ENCODE data around the gene KIAA0753. TPM values are rescaled to one million over a fixed set of nuclear protein-coding genes. Genes with fewer than 3 reads are reported as not detected.

The KIAA0753 gene
- total RNA-seq, 1 experiment from 2014 or later, result 6.9 TPM

DNA sequence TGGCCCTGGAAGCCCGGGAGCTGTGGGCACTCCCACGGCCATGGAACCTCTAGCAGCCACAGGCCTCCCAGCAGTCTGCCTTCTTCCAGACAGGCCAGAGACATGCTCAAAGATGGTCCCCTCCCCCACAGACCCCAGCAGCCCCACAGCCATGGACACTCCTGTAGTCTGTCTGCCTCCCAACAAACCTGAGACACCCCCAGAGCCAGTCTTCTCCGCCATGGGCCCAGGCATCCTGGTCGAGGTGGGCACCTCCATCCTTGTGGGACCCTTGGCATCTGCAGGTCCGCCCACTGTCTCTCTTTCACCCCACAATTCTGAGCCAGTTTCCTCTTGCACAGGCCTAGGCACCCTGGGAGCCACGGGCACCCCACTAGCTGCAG is 3.1 kb downstream of the KIAA0753 start:
- Histone ChIP-seq H4K20me1 (ENCODE audit: low read length) (peaks cover 7% of the 10 kb centered on the region; the same call in 1 of the 2 replicates), H3K36me3 (ENCODE audit: low read depth, low read length) (peaks cover 8% of the 10 kb centered on the region; the same call in 1 of the 2 replicates), H3K4me1 (ENCODE audit: insufficient read depth, low read length) (peaks cover 13% of the 10 kb centered on the region), H3F3A (ENCODE audit: low read length, unreplicated experiment) (peaks cover 5% of the 10 kb centered on the region), H3K9ac (ENCODE audit: low read length) (no peak overlapping the region), H3K27me3 (ENCODE audit: low read length) (no peaks in the 10 kb centered on the region), H3K9me3 (ENCODE audit: low read length) (no peaks in the 10 kb centered on the region), H3K4me2 (ENCODE audit: low read length) (no peak overlapping the region), H2AFZ (ENCODE audit: low read length) (no peak overlapping the region), H3K4me3 (ENCODE audit: low read length) (no peak overlapping the region), H3K79me2 (ENCODE audit: low read length) (peaks cover 39% of the 10 kb centered on the region), H3K27ac (ENCODE audit: low read length) (no peak overlapping the region), H3K9me2 (replicated peaks; ENCODE audit: low read length) (no peaks in the 10 kb centered on the region)
- no TSS peak for BruUV-seq (replicated peaks)
- intact Hi-C loops (cut with micrococcal nuclease), result no loop called here
- DNase-seq (no peak), ATAC-seq (no peak)
- CTCF ChIA-PET, result no interaction called here
- TF ChIP-seq EZH2phosphoT487 (IDR thresholded peaks at IDR 0.05; ENCODE audit: borderline replicate concordance, low read length) (no peak), EZH2 (IDR thresholded peaks at IDR 0.05; ENCODE audit: low read length, unreplicated experiment) (no peak)
- TF ChIP-seq, protein P1, sequence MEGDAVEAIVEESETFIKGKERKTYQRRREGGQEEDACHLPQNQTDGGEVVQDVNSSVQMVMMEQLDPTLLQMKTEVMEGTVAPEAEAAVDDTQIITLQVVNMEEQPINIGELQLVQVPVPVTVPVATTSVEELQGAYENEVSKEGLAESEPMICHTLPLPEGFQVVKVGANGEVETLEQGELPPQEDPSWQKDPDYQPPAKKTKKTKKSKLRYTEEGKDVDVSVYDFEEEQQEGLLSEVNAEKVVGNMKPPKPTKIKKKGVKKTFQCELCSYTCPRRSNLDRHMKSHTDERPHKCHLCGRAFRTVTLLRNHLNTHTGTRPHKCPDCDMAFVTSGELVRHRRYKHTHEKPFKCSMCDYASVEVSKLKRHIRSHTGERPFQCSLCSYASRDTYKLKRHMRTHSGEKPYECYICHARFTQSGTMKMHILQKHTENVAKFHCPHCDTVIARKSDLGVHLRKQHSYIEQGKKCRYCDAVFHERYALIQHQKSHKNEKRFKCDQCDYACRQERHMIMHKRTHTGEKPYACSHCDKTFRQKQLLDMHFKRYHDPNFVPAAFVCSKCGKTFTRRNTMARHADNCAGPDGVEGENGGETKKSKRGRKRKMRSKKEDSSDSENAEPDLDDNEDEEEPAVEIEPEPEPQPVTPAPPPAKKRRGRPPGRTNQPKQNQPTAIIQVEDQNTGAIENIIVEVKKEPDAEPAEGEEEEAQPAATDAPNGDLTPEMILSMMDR (conservative IDR thresholded peaks at IDR 0.05; ENCODE audit: low read depth, low read length), result no peak
- POLR2A ChIA-PET (ENCODE audit: unreplicated experiment), result no interaction called here

DNA sequence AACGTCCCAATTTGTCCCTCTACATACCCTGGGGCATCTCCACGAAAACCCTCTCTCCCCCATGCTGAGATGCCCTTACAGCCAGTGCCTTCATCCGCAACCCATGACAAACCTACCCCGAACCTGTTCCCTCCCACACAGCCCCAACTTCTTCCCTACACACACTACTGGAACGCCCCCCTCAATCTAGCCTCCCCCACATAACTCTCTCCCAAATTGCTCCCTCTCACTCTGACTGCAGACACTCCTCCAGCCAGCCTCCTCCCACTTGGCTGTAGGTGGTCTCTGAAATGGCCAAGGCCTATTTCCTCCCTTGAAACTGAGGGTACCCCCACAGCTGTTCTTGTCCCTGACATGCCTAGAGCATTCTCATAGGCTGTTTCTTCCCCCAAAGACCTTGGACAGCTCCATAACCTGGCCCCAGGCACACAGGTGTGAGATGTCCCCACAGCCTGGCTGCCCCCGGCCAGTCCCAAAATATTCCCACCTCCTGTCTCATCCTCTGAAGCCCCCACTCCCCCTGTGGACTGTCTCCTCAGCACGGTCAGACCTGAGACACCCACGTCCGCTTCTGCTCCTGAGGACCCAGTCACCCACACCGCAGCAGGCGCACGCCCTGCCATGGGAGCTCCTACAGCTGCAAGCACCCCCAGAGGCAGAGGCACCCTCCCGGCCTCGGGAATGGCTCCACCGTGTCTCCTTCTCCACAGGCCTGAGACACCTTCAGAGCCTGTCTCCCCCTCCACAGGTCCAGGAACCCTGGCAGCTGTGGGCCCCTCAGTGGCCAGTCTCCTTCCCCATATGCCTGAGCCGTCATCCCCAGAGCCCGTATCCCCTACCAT is 3.7 kb downstream of the KIAA0753 start:
- DNase-seq (no peak), ATAC-seq (no peak)
- POLR2A ChIA-PET (ENCODE audit: unreplicated experiment), result no interaction called here
- peaks cover 10% of the 10 kb centered on the region; the same call in 1 of the 2 replicates for H3K36me3 ChIP-seq (ENCODE audit: low read depth, low read length)
- no peak overlapping the region for H3K9ac ChIP-seq (ENCODE audit: low read length)
- H3K9me2 ChIP-seq (replicated peaks; ENCODE audit: low read length), result no peaks in the 10 kb centered on the region
- BruUV-seq (replicated peaks), result no TSS peak
- H3F3A ChIP-seq (ENCODE audit: low read length, unreplicated experiment), result no peaks in the 10 kb centered on the region
- no peak for TF ChIP-seq EZH2phosphoT487 (IDR thresholded peaks at IDR 0.05; ENCODE audit: borderline replicate concordance, low read length)
- TF ChIP-seq, protein P1 (conservative IDR thresholded peaks at IDR 0.05; ENCODE audit: low read depth, low read length), result no peak
- no peak for TF ChIP-seq EZH2 (IDR thresholded peaks at IDR 0.05; ENCODE audit: low read length, unreplicated experiment)
- no peak overlapping the region for H3K27ac ChIP-seq (ENCODE audit: low read length)
- no peaks in the 10 kb centered on the region for H3K27me3 ChIP-seq (ENCODE audit: low read length)
- intact Hi-C loops (cut with micrococcal nuclease), result no loop called here
- CTCF ChIA-PET, result no interaction called here
- H2AFZ ChIP-seq (ENCODE audit: low read length), result no peak overlapping the region
- peaks cover 33% of the 10 kb centered on the region for H3K79me2 ChIP-seq (ENCODE audit: low read length)
- H3K4me1 ChIP-seq (ENCODE audit: insufficient read depth, low read length), result peaks cover 7% of the 10 kb centered on the region; the same call in 1 of the 2 replicates
- no peaks in the 10 kb centered on the region for H3K9me3 ChIP-seq (ENCODE audit: low read length)
- 0 out of 2 replicates have a peak, but pooled peaks cover under 1% of the 10 kb centered on the region for H4K20me1 ChIP-seq (ENCODE audit: low read length)
- no peak overlapping the region for H3K4me3 ChIP-seq (ENCODE audit: low read length)
- no peak overlapping the region for H3K4me2 ChIP-seq (ENCODE audit: low read length)

DNA sequence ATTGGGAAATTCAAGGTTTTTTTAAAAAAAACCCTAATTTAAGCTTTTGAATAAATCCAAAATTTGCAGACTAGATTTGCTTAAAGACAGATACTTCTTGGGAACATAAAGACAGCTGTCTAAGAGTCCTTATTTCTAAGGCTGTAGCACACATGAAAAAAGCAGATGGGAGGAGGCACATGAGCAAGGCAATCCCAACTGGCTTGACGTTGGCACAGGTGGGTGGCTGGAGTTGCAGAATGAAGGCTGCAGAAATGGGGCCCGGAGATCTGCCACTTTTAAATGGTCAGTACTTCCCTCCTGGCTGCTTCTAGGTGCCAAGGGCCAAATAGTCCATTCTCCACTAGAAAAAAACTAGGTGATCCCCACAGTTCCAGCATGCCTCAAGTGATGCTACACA is 4.4 kb downstream of the KIAA0753 start:
- no peaks in the 10 kb centered on the region for H3F3A ChIP-seq (ENCODE audit: low read length, unreplicated experiment)
- ChIA-PET CTCF (no interaction called here), POLR2A (ENCODE audit: unreplicated experiment) (no interaction called here)
- H3K9me2 ChIP-seq (replicated peaks; ENCODE audit: low read length), result no peaks in the 10 kb centered on the region
- no peaks in the 10 kb centered on the region for H4K20me1 ChIP-seq (ENCODE audit: low read length)
- peaks cover 5% of the 10 kb centered on the region; the same call in 1 of the 2 replicates for H3K4me1 ChIP-seq (ENCODE audit: insufficient read depth, low read length)
- H3K4me2 ChIP-seq (ENCODE audit: low read length), result no peak overlapping the region
- H3K4me3 ChIP-seq (ENCODE audit: low read length), result no peak overlapping the region
- H2AFZ ChIP-seq (ENCODE audit: low read length), result no peak overlapping the region
- DNase-seq, result no peak
- TF ChIP-seq EZH2phosphoT487 (IDR thresholded peaks at IDR 0.05; ENCODE audit: borderline replicate concordance, low read length), result no peak
- TF ChIP-seq, protein P1 (conservative IDR thresholded peaks at IDR 0.05; ENCODE audit: low read depth, low read length), result no peak
- TF ChIP-seq EZH2 (IDR thresholded peaks at IDR 0.05; ENCODE audit: low read length, unreplicated experiment), result no peak
- no peaks in the 10 kb centered on the region for H3K27me3 ChIP-seq (ENCODE audit: low read length)
- no peak overlapping the region for H3K9ac ChIP-seq (ENCODE audit: low read length)
- no peak overlapping the region for H3K27ac ChIP-seq (ENCODE audit: low read length)
- no peaks in the 10 kb centered on the region for H3K9me3 ChIP-seq (ENCODE audit: low read length)
- BruUV-seq (replicated peaks), result no TSS peak
- intact Hi-C loops (cut with micrococcal nuclease), result no loop called here
- H3K79me2 ChIP-seq (ENCODE audit: low read length), result peaks cover 26% of the 10 kb centered on the region
- H3K36me3 ChIP-seq (ENCODE audit: low read depth, low read length), result peaks cover 10% of the 10 kb centered on the region; the same call in 1 of the 2 replicates
- ATAC-seq, result no peak
